Prostate gland (tissue), 2 donors: ENCODE results near the gene KIZ. TPM values are rescaled to one million over a fixed set of nuclear protein-coding genes. Genes with fewer than 3 reads are reported as not detected.

ENCODE experiments used
- DNase-seq: peaks from one replicate; pipeline ENCODE4 v3.0.0-alpha.2; 2019; ENCODE audit warnings: low spot score
- H3K27ac ChIP-seq, 2 donors: fragments of 200-600 bp; sonication (generic); 2 replicates each; pipeline ENCODE4 v1.5.1; 2017 to 2019
- H3K27me3 ChIP-seq: fragments of 200-600 bp; sonication (generic); replicated peaks from 2 replicates; pipeline ENCODE4 v1.5.1; 2019; ENCODE audit not compliant: insufficient read depth
- H3K36me3 ChIP-seq, 2 donors: fragments of 200-600 bp; sonication (generic); 1 replicate in 1 of 2; 2 replicates in 1 of 2; pipeline versions ENCODE4 v1.5.1 to v1.8.1; 2017 to 2019
- H3K4me1 ChIP-seq: fragments of 200-600 bp; sonication (generic); replicated peaks from 2 replicates; pipeline ENCODE4 v1.5.1; 2019
- H3K4me3 ChIP-seq, 2 donors: fragments of 200-600 bp; sonication (generic); 2 replicates each; pipeline ENCODE4 v1.5.1; 2017 to 2019
- H3K9me3 ChIP-seq: fragments of 200-600 bp; sonication (generic); 2 replicates; pipeline ENCODE4 v1.5.1; 2017
- CTCF ChIP-seq, 4 experiments: fragments of 200-600 bp in 2 of 4; fragments of 450-650 bp in 2 of 4; sonication (generic) in 2 of 4; IDR thresholded peaks; 1 replicate in 3 of 4; 2 replicates in 1 of 4; pipeline ENCODE4 v1.5.1; 2016 to 2019; ENCODE audit warnings: antibody characterized with exemption in 4 of 4, mild to moderate bottlenecking in 2 of 4, moderate library complexity in 2 of 4
- POLR2A ChIP-seq: fragments of 450-650 bp; IDR thresholded peaks from one replicate; pipeline ENCODE4 v1.6.1; 2016; ENCODE audit warnings: antibody characterized with exemption, mild to moderate bottlenecking
- POLR2AphosphoS5 ChIP-seq: sonication (generic); formaldehyde crosslinking; IDR thresholded peaks from one replicate; pipeline ENCODE4 v1.6.1; 2017; ENCODE audit warnings: antibody characterized with exemption
- WGBS: methylation state at CpG from one replicate; pipeline ENCODE4 v1.1.5; 2018; 5-methylcytosine and 5-hydroxymethylcytosine counted together
- intact Hi-C: fragments of 100-400 bp; cut with DNase I; formaldehyde crosslinking; loops from one replicate; pipeline ENCODE4 v1.14.2; 2022
- total RNA-seq, 2 donors: library from RNA; depleted of rRNA; stranded (reverse); fragments of >200 nt; gene quantifications; one replicate each; pipeline ENCODE4 v1.1.0, GENCODE V29; 2016

Gene KIZ
- total RNA-seq, 2 donors from 2014 or later: 39.9 to 41.0 TPM

- 82% methylated on average over 5 of the region's 5 CpGs for WGBS
- TF ChIP-seq CTCF (IDR thresholded peaks at IDR 0.05): no peak
- no peak for TF ChIP-seq POLR2A
- no peak for TF ChIP-seq POLR2AphosphoS5
- intact Hi-C loops: loop anchor here (10.0 kb wide), 1 partner anchor 380 kb away; no protein-coding TSS in a partner anchor
- H3K9me3 ChIP-seq: no peaks in the 10 kb centered on the region
- DNase-seq: no peak
- no peaks in the 10 kb centered on the region for H3K27me3 ChIP-seq
- no peak overlapping the region for H3K4me3 ChIP-seq
- H3K4me1 ChIP-seq: no peaks in the 10 kb centered on the region
- H3K36me3 ChIP-seq: no peaks in the 10 kb centered on the region
- no peak overlapping the region for H3K27ac ChIP-seq
These were observed 108.4 kb downstream of the KIZ start for GRCh38 chr20:21234324-21234723.

GRCh38 chr20:21234806-21235483 lies 109.1 kb downstream of the KIZ start:
- intact Hi-C loops: loop anchor here (10.0 kb wide), 1 partner anchor 380 kb away; no protein-coding TSS in a partner anchor
- no peaks in the 10 kb centered on the region for H3K36me3 ChIP-seq

GRCh38 chr20:21235484-21236445 lies 109.9 kb downstream of the KIZ start:
- TF ChIP-seq POLR2AphosphoS5: peak; percentile 34
- peak; percentile 49 to 74 (median 63) for TF ChIP-seq CTCF (IDR thresholded peaks at IDR 0.05)
- TF ChIP-seq POLR2A: no peak
- peak; percentile 70 for DNase-seq
- H3K27me3 ChIP-seq: no peaks in the 10 kb centered on the region
- WGBS: 13% methylated on average over 15 of the region's 15 CpGs
- no peaks in the 10 kb centered on the region for H3K9me3 ChIP-seq
- no peak overlapping the region for H3K4me3 ChIP-seq
- H3K4me1 ChIP-seq: no peaks in the 10 kb centered on the region
- no peak overlapping the region for H3K27ac ChIP-seq
- no peaks in the 10 kb centered on the region for H3K36me3 ChIP-seq
- intact Hi-C loops: loop anchor here (2.0 to 10.0 kb wide), 2 partner anchors 269 to 381 kb away; no protein-coding TSS in a partner anchor

More at GRCh38 chr20:21234806-21235483, 109.1 kb downstream of the KIZ start:
- no peaks in the 10 kb centered on the region for H3K9me3 ChIP-seq
- no peak overlapping the region for H3K4me3 ChIP-seq
- 55% methylated on average over 11 of the region's 11 CpGs for WGBS
- no peak overlapping the region for H3K27ac ChIP-seq
- DNase-seq: no peak
- H3K27me3 ChIP-seq: no peaks in the 10 kb centered on the region
- TF ChIP-seq POLR2A (no peak), CTCF (IDR thresholded peaks at IDR 0.05) (no peak), POLR2AphosphoS5 (no peak)
- H3K4me1 ChIP-seq: no peaks in the 10 kb centered on the region

- H3K4me3 ChIP-seq: no peak overlapping the region
- no peaks in the 10 kb centered on the region for H3K9me3 ChIP-seq
- no peaks in the 10 kb centered on the region for H3K27me3 ChIP-seq
- no peak for DNase-seq
- H3K4me1 ChIP-seq: no peaks in the 10 kb centered on the region
- no peaks in the 10 kb centered on the region for H3K36me3 ChIP-seq
- TF ChIP-seq POLR2A: no peak
- no peak for TF ChIP-seq CTCF (IDR thresholded peaks at IDR 0.05)
- no peak for TF ChIP-seq POLR2AphosphoS5
- H3K27ac ChIP-seq: no peak overlapping the region
- 81% methylated on average over 10 of the region's 10 CpGs for WGBS
- intact Hi-C loops: loop anchor here (2.0 to 10.0 kb wide), 2 partner anchors 267 to 383 kb away; no protein-coding TSS in a partner anchor
These were observed 112.3 kb downstream of the KIZ start for GRCh38 chr20:21237956-21238799.
